HG03139 (cell line): ENCODE results near the gene TOP2A.
"Not testable (repeated sequence)": the region's sequence is repeated elsewhere in the genome, so short reads cannot be mapped to it uniquely, and the experiment has no call there.

Experiments
- ATAC-seq: cut with Tn5 transposase; IDR thresholded peaks from one replicate; pipeline ENCODE4 v1.9.1; 2021; ENCODE audit not compliant: unreplicated experiment

Gene TOP2A

GRCh38 chr17:40377832-40378231, 39.9 kb downstream of the TOP2A start:
- no peak for ATAC-seq

DNA sequence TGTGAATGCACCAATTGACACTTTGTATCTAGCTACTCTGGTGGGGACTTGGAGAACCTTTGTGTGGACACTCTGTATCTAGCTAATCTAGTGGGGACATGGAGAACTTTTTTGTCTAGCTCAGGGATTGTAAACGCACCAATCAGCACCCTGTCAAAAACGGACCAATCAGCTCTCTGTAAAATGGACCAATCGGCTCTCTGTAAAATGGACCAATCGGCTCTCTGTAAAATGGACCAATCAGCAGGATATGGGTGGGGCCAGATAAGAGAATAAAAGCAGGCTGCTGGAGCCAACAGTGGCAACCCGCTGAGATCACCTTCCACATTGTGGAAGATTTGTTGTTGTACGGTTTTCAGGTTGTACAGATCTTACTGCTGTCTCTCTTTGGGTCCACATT, 41.2 kb downstream of the TOP2A start:
- not testable (repeated sequence) for ATAC-seq

GRCh38 chr17:40375786-40376185, 41.9 kb downstream of the TOP2A start:
- ATAC-seq = not testable (repeated sequence)

GRCh38 chr17:40374821-40375498, 42.7 kb downstream of the TOP2A start:
- no peak for ATAC-seq

DNA sequence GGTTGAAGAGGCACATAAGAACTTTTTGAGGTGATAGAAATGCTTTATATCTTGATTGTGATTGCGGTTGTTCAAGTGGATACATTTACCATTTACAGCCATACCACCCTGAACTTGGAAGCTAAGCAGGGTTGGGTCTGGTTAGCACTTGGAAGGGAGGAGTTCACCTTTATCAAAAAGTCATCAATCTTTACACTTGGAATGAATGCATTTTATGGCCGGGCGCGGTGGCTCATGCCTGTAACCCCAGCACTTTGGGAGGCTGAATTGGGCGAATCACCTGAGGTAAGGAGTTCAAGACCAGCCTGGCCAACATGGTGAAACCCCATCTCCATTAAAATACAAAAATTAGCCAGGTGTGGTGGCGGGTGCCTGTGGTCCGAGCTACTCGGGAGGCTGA, 43.7 kb downstream of the TOP2A start:
- no peak for ATAC-seq

DNA sequence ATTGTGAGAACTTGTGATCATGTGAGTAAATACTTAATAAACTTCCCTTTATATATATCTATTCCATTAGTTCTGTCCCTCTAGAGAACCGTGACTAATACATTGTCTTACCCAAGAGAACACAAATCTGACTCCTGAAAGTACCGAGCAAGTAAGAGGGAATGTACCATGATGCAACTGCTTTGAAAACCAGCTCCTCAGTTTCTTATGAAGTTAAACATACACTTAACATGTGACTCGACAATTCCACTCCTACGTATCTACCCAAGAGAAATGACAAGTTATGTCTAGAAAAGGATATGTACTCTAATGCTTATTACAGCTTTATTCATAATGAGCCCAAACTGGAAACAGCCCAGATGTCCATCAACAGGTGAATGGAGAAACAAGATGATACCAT, 44.4 kb downstream of the TOP2A start:
- no peak for ATAC-seq

DNA sequence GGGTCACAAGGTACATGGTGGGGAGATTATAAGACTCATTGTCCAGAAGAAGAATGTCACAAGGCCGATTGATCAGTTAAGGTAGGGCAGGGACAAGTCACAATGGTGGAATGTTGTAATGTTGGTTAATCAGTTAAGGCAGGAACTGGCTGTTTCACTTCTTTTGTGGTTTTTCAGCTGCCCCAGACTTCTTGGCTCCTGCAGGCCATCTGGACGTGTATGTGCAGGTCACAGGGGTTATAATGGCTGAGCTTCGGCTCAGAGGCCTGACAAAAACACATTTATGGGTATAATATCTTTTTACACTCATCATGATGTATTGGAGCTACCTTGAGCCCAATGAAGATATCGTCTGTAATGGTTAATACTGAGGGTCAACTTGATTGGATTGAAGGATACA, 45.1 kb downstream of the TOP2A start:
- ATAC-seq = not testable (repeated sequence)

DNA sequence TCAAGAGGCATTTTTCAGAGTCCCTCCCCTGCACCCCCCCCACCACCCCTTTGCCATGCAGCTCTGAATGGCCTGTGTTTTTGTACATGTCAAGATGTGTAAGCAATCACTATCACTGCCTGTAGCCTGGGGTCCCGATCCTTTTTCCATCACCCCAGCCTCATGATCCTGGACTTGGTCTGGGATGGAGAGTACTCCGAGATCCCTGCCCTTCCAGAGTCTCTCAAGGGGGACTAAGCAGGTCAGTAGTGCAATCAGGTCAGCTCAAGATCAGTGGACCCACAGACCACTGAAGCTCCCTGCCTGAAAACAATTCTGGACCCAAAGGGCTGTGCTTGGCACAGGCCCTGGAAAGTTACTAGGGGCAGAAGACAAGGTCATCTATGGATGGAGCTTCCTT, 45.7 kb downstream of the TOP2A start:
- no peak for ATAC-seq

DNA sequence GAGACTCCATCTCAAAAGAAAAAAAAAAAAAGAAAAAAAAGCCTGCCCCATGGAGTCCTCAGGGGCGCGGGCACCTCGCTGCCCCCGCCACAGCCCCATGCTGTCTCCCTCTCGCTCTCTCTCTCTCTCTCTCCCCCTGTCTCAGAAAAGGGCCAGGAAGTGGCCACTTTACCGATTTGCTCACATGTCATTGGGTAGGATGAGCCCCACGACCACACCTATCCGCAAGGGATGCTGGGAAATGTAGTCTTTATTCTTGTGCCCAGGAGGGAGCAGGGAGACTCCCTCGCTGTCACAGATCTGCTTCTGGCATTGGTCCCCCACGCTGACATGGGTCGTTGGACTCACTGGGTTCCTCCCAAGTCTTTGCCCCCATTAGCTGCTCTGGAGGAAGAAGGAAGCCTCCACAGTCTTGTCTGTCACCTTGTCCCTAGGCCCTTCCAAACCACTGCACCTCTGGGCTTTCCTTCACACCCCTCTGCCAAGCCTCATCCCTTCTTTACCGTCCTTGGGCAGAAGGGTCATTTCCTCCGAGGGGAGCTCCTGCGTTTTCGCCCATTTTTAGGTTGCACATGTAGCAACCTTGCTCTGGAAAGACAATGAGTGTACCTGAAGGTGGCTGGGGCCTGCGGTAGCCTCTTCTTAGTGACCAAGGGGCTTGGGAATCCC, 46.3 kb downstream of the TOP2A start:
- ATAC-seq = no peak

GRCh38 chr17:40369923-40370322, 47.8 kb downstream of the TOP2A start:
- no peak for ATAC-seq

GRCh38 chr17:40367728-40368127, 50.0 kb downstream of the TOP2A start:
- ATAC-seq = not testable (repeated sequence)

DNA sequence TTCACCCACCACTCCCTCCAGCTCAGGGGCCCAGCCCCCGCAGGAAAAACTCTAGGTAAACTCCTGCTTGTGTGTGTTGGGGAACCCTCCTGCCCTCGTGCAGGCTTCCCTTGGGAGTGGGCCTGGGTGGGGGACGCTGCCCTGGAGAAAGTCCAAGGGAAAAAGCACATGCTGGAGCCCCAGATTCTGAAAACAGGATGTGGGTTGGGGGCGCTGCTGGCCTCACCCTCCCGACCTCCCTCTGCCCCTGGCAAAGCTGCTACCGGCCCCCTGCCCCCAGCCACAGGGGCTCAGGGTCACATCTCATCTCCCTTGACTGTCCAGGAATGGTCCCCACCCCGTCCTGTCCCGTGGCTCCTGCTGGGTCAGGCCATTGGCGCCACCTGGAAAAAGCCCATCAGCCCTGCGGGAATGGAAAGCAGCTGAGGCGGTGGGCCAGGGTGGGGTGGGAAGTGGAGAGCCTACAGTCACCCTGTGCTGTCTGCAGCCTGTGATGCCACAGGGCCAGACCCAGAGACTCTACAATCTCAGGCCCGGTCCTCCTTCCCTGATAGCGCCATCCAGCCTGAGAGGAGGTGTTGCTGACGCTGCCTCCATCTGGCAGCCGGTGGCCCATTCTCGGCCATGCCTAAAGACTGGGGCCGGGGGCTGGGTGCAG, 50.7 kb downstream of the TOP2A start:
- no peak for ATAC-seq

DNA sequence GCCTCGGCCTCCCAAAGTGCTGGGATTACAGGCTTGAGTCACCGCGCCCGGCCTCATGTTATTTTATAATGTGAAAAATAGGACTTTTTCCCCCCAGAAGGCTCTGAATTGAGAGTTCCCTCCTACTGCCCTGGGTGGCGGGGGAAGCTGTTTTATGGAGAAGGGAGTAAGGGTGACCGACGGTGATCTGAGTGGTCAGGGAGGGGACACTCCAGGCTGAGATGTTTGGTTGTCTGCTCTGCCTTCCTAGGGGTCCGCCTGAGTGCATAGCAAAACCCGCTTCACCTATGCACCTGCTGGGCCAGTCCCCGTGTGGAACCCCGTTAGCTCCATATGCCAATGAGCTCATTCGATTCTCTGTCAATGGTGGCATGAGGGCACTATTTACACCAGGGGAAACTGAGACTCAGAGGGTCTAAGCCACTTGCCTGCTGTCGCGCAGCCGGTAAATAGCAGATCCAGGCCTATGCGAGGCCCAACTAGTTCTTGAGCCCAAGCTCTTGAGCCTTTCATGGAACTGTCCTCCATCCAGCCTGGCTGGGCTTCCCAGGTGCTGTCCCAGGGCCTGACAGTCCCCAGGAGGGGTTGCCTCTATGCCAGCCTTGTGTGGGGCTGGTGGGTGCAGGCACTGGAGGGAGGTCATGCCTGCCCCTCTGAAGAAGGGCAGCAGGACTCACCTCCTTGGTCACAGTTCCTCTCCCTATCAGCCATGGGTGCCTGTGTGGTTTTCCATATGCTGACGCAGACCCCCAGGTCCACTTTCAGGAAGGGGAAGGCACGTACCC, 51.4 kb downstream of the TOP2A start:
- no peak for ATAC-seq

- ATAC-seq = no peak
Observed at GRCh38 chr17:40364906-40365305, 52.8 kb downstream of the TOP2A start.

- ATAC-seq = no peak
Observed at GRCh38 chr17:40364121-40364861, 53.4 kb downstream of the TOP2A start, which contains the start of gene GJD3. Gene GJD3 (minus strand): TSS chr17:40364737. CDS start chr17:40363815, 922 bp downstream.

DNA sequence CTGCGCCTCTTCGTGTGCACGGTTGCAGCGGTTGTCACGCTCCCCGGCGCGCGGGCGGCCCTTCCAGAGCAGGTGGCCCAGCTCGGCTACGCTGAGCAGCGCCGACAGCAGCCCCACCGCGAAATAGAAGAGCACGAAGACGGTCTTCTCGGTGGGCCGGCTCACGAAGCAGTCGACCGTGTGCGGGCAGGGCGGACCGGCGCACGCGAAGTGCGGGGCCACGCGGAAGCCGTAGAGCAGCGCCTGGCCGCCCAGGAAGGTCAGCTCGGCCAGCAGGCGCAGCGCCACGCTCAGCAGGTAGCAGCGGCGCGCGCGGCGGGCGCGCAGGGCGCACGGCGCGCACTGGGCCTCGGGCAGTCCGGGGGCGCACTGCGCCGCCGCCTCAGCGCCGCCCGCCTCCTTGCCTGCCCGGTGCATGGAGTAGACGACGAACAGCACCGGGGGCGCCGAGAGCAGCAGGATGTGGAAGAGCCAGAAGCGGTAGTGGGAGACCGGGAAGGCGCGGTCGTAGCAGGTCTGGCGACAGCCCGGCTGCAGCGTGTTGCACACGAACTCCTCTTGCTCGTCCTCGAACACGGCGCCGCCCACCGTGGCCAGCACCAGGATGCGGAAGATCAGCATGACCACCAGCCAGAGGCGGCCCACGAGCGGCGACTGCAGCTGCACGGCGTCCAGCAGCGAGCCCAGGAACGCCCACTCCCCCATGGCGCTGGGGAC, 54.4 kb downstream of the TOP2A start:
- no peak for ATAC-seq

- peak; percentile 42 for ATAC-seq
Observed at GRCh38 chr17:40362696-40363110, 55.0 kb downstream of the TOP2A start.

DNA sequence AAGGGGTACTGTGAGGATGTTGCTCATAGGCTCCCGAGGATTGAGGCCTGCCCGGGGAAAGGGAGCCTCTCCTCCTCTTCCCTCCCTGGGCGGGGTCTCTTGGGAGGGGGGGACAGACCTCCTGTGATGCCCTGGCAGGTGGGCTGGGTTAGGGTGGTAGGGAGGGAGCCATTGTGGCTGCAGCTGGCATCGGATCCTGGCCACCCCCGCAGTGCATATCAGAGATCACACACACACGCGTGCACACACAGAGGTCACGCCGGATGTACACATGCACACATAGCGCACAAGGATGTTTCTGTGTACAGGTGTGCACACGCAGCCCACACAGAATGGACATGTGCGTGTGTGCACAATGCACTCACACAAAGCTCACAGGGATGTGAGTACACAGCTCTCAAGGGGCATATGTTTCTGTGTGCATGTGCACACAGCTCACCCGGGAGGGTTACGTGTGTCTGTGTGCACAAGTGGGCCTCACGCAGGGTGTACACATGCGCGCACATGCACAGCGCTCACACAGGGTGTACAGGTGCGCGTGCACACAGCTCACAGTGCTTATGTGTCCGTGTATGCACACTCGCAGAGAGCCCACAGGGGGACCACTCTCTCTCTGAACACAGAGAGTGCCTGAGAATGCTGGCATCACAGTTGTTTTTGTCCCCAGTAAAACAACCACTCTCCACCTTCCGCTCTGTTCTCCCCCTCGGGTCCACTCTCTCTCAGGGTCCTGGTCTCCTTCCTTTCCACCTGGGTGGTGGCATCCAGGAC, 55.6 kb downstream of the TOP2A start:
- ATAC-seq = peak; percentile 3
